Iris pigment epithelial cell (primary cell): ENCODE data around the gene KCNJ15.

Experiments used
- DNase-seq: peaks from one replicate; pipeline ENCODE4 v3.0.0-alpha.2; 2011; ENCODE audit warnings: low read depth

The KCNJ15 gene

DNA sequence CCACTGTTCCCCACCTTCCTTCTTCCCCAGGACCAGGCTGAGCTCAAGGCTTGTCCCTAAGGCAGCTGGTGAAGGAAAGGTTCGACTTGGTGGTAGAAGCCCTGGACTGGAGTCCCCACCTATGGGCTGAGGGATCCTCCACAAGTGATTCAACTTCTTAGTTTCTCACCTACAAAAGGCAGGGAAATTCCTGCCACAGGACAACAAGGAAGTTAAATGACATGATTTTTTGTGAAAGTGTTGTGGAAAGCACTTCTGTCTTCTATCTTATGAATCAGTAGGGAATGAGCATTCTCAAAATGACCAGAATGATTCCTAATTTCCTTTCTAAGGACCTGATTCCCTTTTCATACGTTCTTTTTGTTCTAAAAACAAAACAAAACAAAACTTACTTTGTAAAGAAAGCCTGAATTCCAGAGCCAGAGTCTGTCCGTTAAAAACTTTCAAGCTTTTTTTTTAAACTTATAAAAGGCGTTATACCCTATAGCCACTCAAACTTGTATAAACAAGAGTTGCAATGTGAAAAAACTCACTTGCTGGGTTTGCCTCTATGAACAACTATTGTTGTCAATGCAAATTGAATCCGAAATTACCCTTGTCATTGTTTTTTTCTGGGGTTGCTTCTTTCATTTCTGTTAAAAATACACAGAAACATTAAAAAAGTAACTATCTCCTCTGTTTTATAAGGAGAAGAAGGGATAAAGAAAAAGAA, 12.2 kb downstream of the KCNJ15 start:
- DNase-seq: no peak

DNA sequence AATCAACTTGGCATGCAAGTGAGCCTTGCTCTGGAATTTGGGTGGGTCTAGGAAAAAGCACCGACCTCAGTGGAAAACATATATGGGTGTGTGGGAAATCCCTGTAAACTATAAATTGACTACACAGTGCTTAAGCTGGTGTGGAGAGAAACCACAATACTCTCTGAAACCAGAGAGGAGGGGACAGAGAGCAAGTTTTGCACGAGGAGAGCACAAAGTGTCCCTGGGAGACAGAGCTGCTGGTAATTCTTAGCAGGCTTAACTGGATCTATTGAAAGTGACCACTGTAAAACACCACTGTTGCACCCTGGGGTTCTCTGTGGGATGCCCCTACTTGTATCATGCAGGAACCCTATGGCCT, 12.8 kb downstream of the KCNJ15 start:
- DNase-seq: no peak

DNA sequence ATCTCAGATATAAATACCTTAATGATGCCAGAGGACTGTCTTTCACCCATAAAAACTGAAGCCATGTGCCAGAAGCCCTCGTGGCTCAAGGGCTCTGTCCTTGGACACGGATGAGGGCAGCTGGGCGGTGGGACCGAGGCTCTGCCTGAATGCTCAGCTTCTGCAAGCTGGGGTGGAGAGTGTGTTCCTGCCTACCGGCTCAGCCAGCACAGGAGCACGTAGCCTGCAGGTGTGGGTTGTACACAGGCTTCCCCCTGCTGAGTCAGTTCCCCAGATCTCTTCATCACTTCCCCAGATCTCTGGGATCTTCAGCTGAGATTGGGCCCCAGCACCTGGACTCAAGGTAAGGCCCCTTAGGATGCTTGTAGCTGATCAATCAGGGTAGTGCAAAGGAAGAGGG, 15.4 kb downstream of the KCNJ15 start:
- DNase-seq: no peak

DNA sequence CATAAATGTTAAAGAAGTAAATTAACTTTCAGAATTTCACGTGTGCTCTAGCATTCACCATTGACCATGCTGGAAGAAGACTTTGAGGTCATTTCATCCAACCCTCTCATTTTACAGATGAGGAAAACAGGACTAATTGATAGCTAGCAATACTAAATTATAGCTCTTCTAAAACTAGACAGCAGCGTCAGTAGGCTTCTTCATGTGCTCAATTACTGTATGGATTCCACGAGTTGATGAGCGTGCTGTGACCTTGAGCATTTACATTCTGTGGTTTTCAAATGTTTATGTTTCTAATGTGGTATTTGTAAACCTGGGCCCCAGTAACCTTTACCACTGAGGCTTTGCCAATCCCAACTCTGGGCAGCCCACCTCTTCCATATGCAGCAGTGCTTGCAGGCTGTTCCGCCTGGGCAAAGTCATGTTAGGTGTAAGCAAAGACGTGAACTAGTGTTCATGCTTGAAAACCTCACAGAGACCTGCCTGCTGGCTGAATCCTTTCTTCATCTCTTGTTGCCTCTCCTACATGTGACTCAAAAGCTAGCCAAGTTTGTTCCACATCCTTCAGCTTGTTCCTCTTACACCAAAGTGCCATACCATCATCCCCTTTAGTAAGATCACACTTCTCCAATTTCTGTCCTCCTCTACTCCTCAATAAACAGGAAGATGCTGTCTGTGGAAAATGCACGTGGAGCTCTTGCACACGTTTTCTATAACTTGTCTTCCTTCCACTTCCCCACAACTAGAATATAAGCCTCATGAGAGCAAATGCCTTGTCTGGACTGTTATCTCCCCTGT, 17.2 kb downstream of the KCNJ15 start:
- peak; percentile 53 for DNase-seq

DNA sequence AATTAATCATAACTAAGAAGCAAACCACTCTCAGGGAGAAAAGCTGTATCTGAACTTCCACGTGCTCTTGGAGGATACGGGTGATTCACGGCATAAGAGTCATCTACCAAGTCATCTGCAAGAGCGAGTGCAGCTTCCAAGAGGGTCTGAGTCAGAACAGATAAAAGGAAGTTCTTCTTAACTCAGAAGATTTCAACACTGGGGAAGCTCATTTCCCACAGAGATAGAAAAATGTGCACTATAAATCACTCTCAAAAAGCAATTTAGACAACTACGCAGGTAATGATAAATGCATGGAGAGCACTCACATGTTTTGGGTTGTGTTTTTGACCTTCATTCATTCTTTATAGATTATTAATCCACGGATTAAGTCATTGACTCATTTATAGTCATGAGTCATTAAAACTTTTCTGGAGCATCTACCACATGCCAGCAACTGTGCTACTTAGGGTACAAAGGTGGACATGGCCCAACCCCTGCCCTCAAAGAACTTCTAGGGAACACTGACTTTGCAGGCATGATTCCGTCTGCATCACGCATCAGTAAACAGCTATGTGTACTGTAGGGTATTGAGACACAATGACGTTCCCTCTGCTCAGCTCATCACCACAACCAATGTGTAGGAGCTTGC, 20.8 kb downstream of the KCNJ15 start:
- peak; percentile 99 for DNase-seq

DNA sequence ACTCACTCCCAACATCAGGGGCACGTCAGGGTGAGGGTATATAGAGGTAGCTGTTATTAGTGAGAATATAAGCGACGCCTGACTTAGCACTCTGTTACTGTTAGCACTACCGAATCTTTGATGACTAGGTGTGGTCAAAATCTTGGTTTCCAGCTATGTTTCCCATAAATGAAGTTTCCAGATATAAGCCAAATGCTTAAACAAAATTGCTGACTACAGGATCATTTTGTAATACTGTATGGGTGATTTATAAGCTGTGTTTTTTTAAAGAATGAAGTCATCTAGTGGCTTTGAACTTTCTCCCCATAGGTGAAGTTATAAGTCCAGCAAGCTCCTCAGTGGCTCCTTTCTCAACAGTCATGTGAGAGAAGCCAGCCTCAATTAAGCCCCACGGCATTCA, 23.7 kb downstream of the KCNJ15 start:
- DNase-seq: no peak

DNA sequence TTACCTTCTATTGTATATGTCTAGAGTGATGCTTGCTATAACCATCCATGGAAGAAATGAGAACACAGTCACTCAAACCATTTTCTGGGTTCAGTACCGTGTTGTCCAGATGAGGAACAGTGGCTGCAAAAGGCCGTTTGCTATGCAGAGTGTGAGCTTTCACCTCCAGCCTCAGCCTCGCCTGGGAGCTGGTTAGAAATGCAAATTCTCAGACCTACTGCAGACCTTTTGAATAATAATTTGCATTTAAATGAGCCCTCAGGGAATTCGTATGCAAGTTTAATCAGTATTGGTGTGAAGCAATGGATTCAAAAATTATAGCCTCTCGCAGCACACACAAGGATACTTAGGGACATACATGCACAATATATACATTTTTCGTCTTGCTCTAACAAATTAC, 24.1 kb downstream of the KCNJ15 start:
- no peak for DNase-seq

DNA sequence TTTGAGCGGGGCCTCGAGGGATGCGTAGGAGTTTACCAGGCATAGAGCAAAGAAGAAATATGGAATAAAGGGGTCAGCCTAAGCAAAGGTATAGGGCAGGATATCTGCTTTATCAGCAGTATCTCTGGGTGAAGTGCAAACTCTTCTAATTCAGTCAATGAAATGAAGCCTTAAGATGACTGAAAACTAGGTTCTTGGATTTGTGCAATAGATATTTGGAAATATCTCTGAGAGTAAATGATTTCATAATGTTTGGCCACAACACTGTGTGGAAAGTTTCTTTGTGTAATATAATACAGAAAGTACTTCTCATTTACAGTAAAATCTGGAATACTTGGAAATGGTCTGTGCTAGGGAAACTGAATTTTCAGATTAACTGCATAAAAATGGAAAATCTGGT, 26.1 kb downstream of the KCNJ15 start:
- peak; percentile 72 for DNase-seq

DNA sequence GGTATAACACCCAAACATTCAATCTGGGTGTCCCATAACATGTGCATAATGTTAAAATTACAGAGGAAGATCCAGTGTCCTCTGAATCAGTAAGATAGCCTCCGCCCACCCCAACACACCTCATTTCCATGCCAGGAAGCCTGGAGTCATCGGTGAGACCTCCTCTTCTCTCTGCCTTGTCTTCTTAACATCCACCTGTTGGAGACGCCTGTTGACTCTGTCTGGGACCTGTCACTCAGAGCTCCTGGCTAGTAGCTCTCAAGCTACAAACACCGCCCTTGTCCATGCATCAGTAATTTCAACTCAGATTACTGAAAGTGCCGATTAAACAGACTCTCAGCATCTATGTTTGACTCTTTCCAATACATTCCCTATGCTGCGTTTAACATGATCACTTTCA, 27.4 kb downstream of the KCNJ15 start:
- DNase-seq: no peak

DNA sequence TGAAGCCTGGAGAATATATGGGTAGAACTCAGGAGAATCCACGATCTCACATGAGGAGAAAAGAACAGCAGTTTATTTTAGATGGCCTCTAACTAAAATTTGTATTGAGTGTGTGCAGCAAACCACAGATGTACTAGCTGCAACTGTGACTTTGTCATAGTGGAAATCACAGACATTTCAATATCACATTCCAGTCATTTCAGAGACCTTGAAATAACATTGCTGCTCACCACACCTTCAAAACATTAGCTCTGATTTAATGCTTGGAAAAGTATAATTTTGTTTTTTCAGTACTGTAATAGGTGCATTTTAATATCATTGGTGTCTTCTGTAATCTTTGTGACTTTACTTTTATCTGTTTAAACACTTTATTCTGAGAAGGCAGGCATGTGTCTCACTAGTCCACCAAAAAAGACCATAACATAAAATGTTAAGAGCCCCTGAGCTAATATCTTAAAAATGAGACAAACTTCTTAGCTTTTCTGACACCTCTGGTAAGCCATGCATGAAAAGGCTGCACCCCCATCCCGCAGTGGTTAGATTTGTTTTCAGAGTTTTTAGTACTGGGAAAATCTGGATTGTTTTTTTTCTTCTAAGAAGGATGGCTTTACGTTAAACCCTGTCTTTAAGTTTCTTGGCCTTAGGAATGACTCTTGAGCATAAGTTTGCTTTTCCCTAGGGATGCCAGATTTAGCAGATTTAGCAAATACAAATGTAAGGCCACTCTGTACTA, 30.1 kb downstream of the KCNJ15 start:
- DNase-seq: no peak

DNA sequence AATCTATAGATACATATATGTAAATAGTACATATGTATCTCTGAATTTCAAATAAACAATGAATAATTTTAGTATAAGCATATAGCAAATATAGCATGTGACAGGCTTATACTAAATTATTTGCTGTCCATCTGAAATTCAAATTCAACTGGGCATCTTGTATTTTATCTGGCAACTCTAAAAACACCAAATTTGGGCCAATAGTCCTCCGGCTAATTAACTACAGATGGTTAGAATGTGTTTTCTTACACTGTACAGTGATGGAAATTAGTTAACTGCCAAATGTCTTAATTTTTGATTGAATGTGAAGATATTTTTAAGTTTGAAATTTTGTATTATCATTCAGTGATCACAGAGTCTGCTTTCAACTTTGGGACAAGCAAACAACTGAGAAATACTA, 30.7 kb downstream of the KCNJ15 start:
- DNase-seq: no peak

DNA sequence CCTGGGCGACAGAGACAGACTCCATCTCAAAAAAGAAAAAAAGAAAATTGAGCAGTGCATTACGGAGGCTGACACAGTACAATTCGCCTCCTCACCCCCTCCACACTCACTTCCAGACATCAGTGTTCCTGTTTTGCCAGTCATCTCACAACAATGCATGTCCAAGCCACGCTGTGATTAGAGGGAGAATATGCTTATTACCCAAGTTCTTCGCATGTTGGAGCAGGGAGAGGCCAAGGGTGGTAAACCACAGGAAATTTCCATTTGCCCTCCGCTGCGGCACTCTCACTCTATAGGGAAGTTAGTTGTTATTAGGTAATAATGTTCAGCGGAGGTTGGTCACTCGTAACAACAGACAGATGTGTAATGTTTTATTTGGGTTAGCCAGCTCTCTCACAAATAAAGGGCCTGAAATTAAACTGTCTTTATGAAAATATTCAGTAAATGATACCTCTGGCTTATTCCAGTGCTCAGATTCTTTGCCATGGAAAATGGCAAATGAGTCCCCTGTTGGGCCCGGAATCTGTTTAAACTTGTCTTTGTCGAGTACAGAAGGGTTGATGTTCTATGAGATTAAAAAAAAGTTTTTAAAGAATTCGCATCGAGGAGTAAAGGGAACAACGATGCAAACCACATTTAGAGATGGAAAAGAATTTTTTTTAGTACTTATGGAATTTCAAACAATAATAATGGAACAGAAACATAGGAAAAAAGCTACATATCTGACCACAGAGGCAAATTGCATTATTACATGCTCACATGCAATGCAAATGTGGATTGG, 33.1 kb downstream of the KCNJ15 start:
- peak; percentile 99 for DNase-seq

DNA sequence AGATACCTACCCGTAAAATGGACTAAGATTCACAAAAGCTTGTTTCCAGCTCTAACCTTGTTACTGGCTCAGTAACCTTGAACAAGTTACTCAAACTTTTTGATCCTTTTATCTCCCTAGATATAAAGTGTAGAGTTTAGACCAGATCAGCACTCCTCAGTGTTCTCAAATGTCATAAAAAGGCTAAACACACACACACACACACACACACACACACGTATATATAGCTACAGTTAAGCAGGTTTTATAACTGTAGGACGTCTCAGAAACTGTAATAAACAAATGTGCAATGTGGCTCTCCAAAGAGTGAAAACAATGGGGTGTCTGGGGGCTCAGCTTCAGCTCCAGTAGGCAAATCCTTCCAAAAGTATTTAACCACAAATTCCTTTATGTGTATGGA, 34.0 kb downstream of the KCNJ15 start:
- no peak for DNase-seq

DNA sequence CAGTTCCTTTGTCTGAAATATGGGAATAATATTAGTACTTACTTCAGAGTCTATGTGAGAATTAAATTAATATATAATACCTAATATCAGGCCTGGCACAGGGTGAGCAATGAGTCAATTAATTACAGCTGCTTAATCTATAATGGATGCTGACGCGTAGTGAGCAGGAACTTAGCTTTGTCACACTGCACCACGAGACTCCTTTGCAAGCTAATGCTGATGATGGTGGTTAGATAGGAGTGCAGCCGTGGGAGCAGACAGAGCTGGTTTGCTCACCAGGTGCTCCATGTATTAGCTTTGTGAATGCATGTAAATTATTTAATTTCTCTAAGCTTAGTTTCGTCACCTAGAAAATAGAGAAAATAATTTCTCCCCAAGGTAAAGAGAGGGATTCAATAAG, 35.1 kb downstream of the KCNJ15 start:
- no peak for DNase-seq

DNA sequence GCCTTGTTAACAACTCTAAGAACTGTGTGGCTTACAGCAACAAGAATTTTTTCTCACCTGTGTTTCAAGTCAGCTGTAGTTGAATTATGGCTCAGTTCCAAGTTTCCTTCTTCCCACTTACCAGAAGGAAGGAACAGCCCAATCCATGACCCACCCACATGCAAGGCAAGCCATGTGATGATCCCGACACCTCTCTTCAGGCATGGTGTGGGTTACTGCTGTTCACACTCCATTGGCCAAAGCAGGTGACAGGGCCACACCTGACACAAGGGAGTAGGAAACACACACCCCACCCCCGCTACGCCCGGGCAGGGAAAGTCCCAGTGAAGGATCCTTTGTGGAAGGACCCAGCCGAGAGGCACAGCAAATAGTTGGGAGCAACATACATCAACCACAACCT, 36.3 kb downstream of the KCNJ15 start:
- no peak for DNase-seq

DNA sequence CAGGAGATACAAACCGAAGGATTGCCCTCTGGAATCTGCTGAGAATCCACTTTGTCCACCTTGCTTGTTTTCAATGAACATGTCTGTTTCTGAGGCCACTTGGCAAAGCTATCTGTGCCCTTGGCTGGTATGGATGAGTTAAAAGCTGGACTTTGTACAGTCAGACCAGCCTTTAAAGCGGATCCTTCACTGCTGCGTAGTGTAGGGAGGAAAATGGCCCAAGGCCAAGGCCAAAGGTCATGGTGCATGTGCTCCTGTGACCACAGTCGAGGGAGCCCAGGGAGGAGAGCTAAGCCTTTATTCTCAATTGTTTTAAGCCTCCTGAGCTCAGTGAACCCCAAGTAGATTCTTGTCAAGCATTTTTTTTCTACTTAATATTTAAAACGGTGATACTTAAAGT, 37.0 kb downstream of the KCNJ15 start:
- DNase-seq: no peak

DNA sequence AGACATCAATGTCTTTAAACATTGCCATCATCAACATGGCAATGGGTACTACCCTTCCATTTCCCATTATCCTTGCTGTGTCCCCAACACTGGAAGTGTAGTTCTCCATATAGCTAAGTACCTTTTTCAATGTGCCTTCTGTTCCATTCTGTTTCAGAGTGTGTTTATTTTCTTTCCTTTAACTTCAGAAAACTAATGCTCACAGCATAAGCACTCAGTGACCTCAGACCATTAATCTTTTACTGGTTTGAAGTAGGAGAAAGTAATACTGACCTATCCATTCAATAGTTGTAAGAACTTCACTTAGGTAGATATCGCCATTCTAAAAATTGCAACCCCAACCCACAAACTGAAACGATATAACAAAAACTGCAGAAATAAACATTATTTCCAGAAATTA, 37.8 kb downstream of the KCNJ15 start:
- DNase-seq: no peak

DNA sequence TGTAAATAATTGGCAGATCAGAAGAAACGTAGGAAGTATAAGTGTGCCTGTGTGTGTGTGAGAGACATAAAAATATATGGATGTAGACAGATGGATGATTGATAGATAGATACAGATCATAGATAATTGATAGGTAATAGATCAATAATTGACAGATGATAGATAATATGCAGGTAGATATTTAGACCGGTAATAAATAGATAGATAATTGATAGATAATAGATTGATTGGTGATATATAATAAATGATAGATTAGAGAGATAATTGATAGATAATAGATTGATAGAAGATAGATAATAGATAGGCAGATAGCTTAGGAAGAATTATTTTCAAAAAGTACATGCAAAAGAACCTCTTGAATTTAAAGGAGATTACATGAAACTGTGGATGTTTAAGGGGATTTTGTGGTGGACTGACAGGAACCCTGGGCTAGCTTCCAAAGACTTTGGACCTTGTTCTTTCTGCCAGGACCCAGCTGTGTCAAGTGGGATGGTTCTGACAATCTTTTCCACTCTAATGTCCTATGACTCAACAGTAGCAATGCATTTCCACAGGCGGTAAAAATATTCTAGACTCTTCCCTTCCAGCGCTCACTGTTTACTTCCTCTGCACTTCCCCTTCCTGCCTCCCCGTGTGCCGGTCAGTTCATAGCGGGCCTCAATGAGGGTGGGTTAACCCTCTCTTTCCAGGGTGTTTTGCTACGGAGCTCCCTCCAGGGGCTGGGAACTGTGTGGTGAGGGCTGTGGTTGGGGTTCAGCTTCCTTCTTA, 39.4 kb downstream of the KCNJ15 start:
- peak; percentile 52 for DNase-seq

DNA sequence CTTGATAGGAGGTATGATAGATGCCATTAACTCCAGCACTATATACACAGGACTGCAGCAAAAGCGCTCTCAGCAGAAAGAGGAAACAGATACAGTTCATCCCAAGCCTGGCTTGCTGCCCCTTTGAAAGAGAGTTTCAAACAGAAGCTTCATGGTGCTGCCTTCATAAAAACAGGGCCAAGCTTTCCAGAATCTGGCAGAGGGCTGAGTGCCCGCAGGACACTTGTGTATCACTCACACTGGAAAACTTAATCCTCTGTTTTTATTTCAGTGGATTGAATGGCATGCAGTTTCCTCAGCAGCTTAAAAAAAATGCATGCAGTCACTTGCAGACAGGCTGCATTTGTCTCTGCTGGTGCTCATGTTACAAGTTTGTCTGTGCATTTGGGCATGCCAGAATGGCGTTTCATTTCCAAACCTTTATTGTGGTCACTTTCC, 40.4 kb downstream of the KCNJ15 start:
- peak; percentile 63 for DNase-seq

DNA sequence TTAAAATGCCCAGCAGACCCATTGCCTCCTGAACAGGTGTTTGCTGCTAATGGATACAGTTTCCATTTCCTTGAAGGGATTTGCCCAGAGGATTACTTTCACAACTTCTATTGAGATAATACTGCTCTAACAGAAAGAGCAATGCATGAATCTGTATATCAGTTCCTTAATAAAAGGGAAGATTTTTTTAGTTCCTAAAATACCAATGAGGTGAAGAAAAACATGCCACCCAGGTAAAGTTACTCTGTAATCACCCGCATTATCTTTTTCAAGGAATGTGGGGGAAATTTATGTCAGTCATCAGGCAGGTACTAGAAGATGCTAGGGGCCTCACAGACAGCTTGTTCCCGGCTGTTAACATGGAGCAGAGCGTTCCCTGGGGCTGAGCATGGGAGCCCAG, 41.1 kb downstream of the KCNJ15 start:
- no peak for DNase-seq

DNA sequence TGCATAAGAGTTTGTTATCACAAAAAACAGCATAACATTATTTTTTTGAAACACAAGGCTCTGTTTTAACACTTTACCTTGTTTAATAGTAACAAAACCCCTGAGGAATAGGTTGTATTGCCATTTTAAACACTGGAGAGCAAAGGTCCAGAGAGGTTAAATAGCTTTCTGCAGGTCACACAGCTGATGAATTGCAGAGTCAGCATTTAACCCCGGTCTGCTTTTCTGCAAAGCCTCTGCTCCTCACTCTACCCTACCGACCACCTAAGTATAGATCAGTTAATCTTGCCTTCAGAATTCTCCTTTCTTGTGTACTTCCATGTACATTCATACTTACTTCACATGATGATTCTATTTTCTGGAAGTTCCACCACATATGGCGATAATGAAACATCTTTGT, 42.0 kb downstream of the KCNJ15 start:
- DNase-seq: no peak
